Kidney epithelial cell (primary cell): ENCODE data around the gene SNCAIP. TPM values are rescaled to one million over a fixed set of nuclear protein-coding genes. Genes with fewer than 3 reads are reported as not detected.

Source experiments
- DNase-seq: peaks from one replicate; pipeline ENCODE4 v3.0.0-alpha.2; 2010; ENCODE audit warnings: low read depth
- H3K27me3 ChIP-seq: 2 replicates; pipeline ENCODE4 v1.6.0; 2011; ENCODE audit warnings: low read length; ENCODE audit not compliant: control insufficient read depth, insufficient read depth
- H3K36me3 ChIP-seq: 2 replicates; pipeline ENCODE4 v1.5.1; 2011; ENCODE audit warnings: low read length; ENCODE audit not compliant: control insufficient read depth, insufficient read depth
- H3K4me3 ChIP-seq: 2 replicates; pipeline ENCODE4 v1.5.1; 2011; ENCODE audit warnings: low read depth, mild to moderate bottlenecking, control low read depth, low read length
- CTCF ChIP-seq: IDR thresholded peaks from 2 replicates; pipeline ENCODE4 v1.5.1; 2011; ENCODE audit warnings: mild to moderate bottlenecking, moderate library complexity, low read length, control low read depth, inconsistent platforms; ENCODE audit not compliant: insufficient read depth, poor library complexity, severe bottlenecking
- total RNA-seq: library from RNA; depleted of rRNA; stranded (reverse); fragments of >200 nt; gene quantifications from 2 replicates; pipeline ENCODE4 v1.2.3, GENCODE V29; 2015

The SNCAIP gene
- total RNA-seq, 1 donor from 2014 or later, result 3.1 TPM

GRCh38 chr5:122296871-122297270, 15.2 kb upstream of the SNCAIP start:
- H3K4me3 ChIP-seq, result no peak overlapping the region
- no peaks in the 10 kb centered on the region for H3K36me3 ChIP-seq
- no peak for TF ChIP-seq CTCF
- H3K27me3 ChIP-seq, result no peaks in the 10 kb centered on the region
- DNase-seq, result no peak

GRCh38 chr5:122297587-122298298, 14.3 kb upstream of the SNCAIP start:
- Histone ChIP-seq H3K27me3 (no peaks in the 10 kb centered on the region), H3K36me3 (no peaks in the 10 kb centered on the region), H3K4me3 (no peak overlapping the region)
- DNase-seq, result no peak
- TF ChIP-seq CTCF, result no peak

GRCh38 chr5:122300374-122300773, 11.7 kb upstream of the SNCAIP start:
- DNase-seq, result no peak
- H3K4me3 ChIP-seq, result no peak overlapping the region
- no peaks in the 10 kb centered on the region for H3K27me3 ChIP-seq
- TF ChIP-seq CTCF, result no peak
- no peaks in the 10 kb centered on the region for H3K36me3 ChIP-seq

- no peak for TF ChIP-seq CTCF
Measured at GRCh38 chr5:122301016-122301415, 11.0 kb upstream of the SNCAIP start.

GRCh38 chr5:122304471-122305215, 7.4 kb upstream of the SNCAIP start:
- Histone ChIP-seq H3K4me3 (no peak overlapping the region), H3K36me3 (no peaks in the 10 kb centered on the region), H3K27me3 (no peaks in the 10 kb centered on the region)
- no peak for DNase-seq
- TF ChIP-seq CTCF, result no peak

More at GRCh38 chr5:122301016-122301415, 11.0 kb upstream of the SNCAIP start:
- Histone ChIP-seq H3K27me3 (no peaks in the 10 kb centered on the region), H3K4me3 (no peak overlapping the region), H3K36me3 (no peaks in the 10 kb centered on the region)
- DNase-seq, result no peak
